ENCODE results near the gene B4GALT1.

The B4GALT1 gene, protein sequence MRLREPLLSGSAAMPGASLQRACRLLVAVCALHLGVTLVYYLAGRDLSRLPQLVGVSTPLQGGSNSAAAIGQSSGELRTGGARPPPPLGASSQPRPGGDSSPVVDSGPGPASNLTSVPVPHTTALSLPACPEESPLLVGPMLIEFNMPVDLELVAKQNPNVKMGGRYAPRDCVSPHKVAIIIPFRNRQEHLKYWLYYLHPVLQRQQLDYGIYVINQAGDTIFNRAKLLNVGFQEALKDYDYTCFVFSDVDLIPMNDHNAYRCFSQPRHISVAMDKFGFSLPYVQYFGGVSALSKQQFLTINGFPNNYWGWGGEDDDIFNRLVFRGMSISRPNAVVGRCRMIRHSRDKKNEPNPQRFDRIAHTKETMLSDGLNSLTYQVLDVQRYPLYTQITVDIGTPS

DNA sequence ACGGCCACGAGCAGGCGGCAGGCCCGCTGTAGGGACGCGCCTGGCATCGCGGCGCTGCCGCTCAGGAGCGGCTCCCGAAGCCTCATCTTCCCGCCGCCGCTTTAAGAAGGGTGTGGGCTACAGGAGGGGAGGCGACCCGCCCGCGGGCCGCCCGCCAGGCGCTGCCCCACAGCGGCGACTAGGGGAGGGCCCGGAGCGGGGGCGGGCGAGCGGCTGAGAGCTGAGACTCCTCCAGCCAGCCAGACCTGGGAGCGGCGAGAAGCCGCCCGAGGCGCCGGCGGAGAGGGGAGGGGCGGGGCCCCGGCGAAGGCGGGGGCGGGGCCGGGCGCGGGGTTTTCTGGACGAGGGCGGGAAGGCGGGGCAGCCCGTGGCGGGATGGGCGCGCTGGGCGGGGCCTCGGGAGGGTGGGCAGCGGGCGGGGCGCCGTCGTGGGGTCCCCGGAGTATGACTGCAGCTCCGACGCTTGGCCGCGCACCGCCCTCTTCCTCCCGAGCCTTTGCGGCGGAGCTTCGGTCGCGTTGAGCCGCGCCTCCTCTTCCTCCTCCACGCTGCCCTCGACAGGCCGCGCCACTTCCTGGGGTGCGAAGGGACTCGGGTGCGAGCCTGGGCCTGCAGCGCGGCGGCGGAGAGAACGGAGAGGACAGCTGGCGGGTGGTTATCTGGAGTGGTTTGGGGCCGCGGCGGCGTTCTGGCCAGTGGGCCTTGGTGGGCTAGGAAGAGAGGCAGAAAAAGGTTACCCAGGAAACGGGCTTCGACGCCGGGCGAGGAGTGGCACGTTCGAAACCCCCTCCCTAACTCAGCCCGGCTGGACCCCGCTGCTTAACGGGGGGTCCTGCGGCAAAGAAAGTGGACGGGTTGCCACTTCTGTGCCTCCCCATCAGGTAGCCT is at the start of gene B4GALT1:
B4GALT1 (minus strand) TSS at position 253 of the 888 bp plus-strand sequence; CDS start at position 86, 167 bp downstream.
- POLR2A ChIA-PET = interaction anchor here (0.6 to 2.8 kb wide), 8 partner anchors 16 to 123 kb away, joined by 3 to 14 read pairs (median 3); no protein-coding TSS in a partner anchor
- peak; percentile 90 for DNase-seq (ENCODE audit: extremely low spot score)
- TF ChIP-seq HDGF (IDR thresholded peaks at IDR 0.05; ENCODE audit: borderline replicate concordance) = no peak
- peak; percentile 86 for TF ChIP-seq L3MBTL2 (conservative IDR thresholded peaks at IDR 0.05)
- peak; percentile 28; the same call in 1 of the 2 replicates for TF ChIP-seq ELF4 (IDR thresholded peaks at IDR 0.05)
- CTCF ChIA-PET = no interaction called here

DNA sequence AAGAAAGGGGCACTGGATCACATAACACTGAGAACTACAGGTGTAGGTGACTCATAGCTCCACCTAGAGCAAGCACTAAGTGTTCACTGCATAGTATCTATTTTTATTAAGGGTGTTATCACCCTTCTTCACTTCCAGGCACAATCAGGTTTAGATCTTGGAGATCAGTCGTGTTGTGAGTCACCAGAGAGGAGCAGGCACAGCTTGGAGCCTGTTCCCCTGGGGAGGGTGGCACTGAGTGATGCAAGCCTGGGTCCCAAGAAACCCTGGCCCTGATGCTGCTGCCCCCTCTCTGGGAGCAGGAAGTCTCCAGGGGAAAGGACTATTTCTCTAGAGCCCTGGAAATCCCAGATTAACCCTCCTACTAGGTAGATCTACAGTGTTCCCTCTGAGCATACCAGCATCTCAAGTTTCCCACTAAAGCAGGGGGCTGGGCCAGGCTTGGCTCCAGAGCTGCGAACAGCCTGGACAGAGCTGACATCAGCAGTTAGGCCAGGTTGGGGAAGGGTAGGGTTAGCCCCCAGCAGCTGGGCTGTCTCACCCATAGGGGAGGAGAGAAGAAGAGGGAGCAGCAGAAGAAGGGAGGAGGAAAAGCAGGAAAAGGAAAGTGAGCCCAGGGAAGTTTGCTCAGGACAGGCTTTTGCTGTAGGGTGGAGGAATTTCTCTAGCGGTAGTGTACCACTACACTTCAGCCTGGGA is 44.7 kb upstream of the B4GALT1 start:
- ChIA-PET CTCF (no interaction called here), POLR2A (interaction anchor here (0.8 kb wide), 1 partner anchor 45 kb away, joined by 5 read pairs; the partner anchor contains the start of gene B4GALT1)
- TF ChIP-seq HDGF (IDR thresholded peaks at IDR 0.05; ENCODE audit: borderline replicate concordance) (no peak), NFRKB (IDR thresholded peaks at IDR 0.05) (no peak)
- peak; percentile 51 for DNase-seq (ENCODE audit: extremely low spot score)

DNA sequence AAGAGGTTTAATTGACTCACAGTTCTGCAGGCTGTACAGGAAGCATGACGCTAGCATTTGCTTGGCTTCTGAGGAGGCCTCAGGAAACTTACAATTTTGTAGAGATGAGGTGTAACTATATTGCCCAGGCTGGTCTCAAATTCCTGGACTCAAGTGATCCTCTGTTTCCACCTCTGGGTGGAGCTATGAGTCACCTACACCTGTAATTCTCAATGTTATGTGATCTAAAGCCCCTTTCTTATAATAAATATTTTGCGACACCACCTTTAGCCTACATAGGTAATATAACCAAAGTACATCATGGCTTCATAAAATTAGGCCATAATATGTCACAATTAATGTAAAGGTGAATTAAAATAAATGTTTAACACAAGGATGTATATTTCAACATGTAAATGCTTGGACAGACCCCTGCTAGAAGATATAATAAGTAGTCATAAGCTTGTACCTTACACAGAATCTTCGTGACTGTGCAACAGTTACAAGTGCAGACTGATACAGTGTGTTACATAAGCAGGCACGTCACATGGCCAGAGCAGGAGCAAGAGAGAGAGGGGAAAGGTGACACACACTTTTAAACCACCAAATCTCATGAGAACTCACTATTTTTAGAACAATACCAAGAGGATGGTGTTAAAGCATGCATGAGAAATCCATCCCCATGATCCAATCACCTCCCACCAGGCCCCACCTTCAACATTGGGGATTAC is 43.0 kb upstream of the B4GALT1 start:
- no peak for DNase-seq (ENCODE audit: extremely low spot score)
- ChIA-PET POLR2A (no interaction called here), CTCF (no interaction called here)
- no peak for TF ChIP-seq FOXA1 (IDR thresholded peaks at IDR 0.05)
- no peak for TF ChIP-seq CTBP1 (IDR thresholded peaks at IDR 0.05; ENCODE audit: borderline replicate concordance)
- no peak for TF ChIP-seq L3MBTL2 (conservative IDR thresholded peaks at IDR 0.05)
- no peak for TF ChIP-seq SP1 (IDR thresholded peaks at IDR 0.05)

DNA sequence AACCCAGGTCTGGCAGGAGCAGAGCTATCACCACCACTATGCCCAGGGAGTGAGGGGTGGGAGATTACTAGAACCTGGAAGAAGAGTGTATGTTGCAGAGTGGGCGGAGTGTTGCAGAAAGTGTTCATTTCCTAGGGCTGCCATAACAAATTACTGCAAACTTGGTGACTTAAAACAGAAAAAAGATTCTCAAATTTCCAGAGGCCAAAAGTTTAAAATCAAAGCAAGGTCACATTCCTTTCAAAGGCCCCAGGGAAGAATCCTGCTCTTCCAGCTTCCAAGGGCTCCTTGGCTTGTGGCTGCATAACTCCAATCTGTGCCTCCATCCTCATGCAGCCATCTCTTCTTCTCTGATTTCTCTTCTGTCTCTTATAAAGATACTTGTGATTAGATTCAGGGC is 42.3 kb upstream of the B4GALT1 start:
- no peak for DNase-seq (ENCODE audit: extremely low spot score)
- POLR2A ChIA-PET = no interaction called here
- TF ChIP-seq SUZ12 (IDR thresholded peaks at IDR 0.05) (no peak), ZNF384 (IDR thresholded peaks at IDR 0.05) (no peak), L3MBTL2 (conservative IDR thresholded peaks at IDR 0.05) (no peak), ARNT (IDR thresholded peaks at IDR 0.05) (no peak), TARDBP (IDR thresholded peaks at IDR 0.05) (no peak), ELF4 (IDR thresholded peaks at IDR 0.05) (no peak), NFRKB (IDR thresholded peaks at IDR 0.05) (no peak), BHLHE40 (IDR thresholded peaks at IDR 0.05; ENCODE audit: borderline replicate concordance) (no peak), FOXK2 (IDR thresholded peaks at IDR 0.05) (no peak), LEF1 (IDR thresholded peaks at IDR 0.05; ENCODE audit: borderline replicate concordance) (no peak), FOXA1 (IDR thresholded peaks at IDR 0.05) (no peak), HDGF (IDR thresholded peaks at IDR 0.05; ENCODE audit: borderline replicate concordance) (no peak), CTBP1 (IDR thresholded peaks at IDR 0.05; ENCODE audit: borderline replicate concordance) (no peak), SP1 (IDR thresholded peaks at IDR 0.05) (no peak)
- TF ChIP-seq, protein P1, sequence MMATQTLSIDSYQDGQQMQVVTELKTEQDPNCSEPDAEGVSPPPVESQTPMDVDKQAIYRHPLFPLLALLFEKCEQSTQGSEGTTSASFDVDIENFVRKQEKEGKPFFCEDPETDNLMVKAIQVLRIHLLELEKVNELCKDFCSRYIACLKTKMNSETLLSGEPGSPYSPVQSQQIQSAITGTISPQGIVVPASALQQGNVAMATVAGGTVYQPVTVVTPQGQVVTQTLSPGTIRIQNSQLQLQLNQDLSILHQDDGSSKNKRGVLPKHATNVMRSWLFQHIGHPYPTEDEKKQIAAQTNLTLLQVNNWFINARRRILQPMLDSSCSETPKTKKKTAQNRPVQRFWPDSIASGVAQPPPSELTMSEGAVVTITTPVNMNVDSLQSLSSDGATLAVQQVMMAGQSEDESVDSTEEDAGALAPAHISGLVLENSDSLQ (IDR thresholded peaks at IDR 0.05) = no peak
- CTCF ChIA-PET = no interaction called here

DNA sequence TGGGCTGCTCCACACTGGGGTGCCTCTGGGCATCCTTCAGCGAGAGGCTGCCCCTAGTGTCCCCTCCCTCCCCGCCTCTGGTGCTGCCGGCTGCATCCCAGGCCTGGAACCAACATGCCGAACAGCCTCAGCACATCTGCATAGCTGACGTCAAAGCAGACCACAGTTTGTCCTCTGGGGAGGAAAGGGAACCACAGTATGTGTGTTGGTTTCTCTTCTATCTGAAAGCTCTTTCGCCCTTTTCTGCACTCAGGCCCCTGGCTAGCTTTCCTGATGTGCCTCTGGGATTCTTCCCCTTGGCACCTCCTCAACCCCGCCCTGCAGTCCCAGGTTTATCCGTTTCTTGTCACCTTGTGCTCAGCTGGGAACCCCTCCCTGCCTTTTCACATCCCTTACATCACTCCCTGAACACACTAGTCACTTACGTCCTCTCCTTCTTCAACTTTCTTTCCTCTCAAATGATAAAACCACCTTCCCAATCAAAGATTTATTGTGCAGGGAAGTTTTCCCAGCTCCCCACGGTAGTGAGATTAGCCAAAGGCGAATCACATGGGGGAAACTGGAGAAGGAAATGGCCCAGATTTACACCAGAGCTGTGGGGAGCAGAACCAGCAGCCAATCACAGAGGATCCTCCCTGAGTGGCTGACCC is 35.5 kb upstream of the B4GALT1 start:
- TF ChIP-seq SUZ12 (IDR thresholded peaks at IDR 0.05) (no peak), ELF4 (IDR thresholded peaks at IDR 0.05) (no peak), L3MBTL2 (conservative IDR thresholded peaks at IDR 0.05) (no peak), TARDBP (IDR thresholded peaks at IDR 0.05) (no peak), SP1 (IDR thresholded peaks at IDR 0.05) (no peak), FOXM1 (IDR thresholded peaks at IDR 0.05; ENCODE audit: borderline replicate concordance) (no peak), FOXK2 (IDR thresholded peaks at IDR 0.05) (no peak), ZNF384 (IDR thresholded peaks at IDR 0.05) (no peak), CTBP1 (IDR thresholded peaks at IDR 0.05; ENCODE audit: borderline replicate concordance) (no peak), FOXA1 (IDR thresholded peaks at IDR 0.05) (no peak), BHLHE40 (IDR thresholded peaks at IDR 0.05; ENCODE audit: borderline replicate concordance) (no peak), LEF1 (IDR thresholded peaks at IDR 0.05; ENCODE audit: borderline replicate concordance) (no peak), ARNT (IDR thresholded peaks at IDR 0.05) (no peak), HDGF (IDR thresholded peaks at IDR 0.05; ENCODE audit: borderline replicate concordance) (no peak), NFRKB (IDR thresholded peaks at IDR 0.05) (no peak)
- TF ChIP-seq, protein P1 (IDR thresholded peaks at IDR 0.05) = no peak
- ChIA-PET CTCF (no interaction called here), POLR2A (no interaction called here)
- no peak for DNase-seq (ENCODE audit: extremely low spot score)

All from HEK293T (cell line).